ENCODE measurements around the gene NDOR1. TPM values are rescaled to one million over a fixed set of nuclear protein-coding genes. Genes with fewer than 3 reads are reported as not detected.

The NDOR1 gene
- polyA plus RNA-seq, 4 donors, result 9.2 to 15.3 (median 12.1) TPM

DNA sequence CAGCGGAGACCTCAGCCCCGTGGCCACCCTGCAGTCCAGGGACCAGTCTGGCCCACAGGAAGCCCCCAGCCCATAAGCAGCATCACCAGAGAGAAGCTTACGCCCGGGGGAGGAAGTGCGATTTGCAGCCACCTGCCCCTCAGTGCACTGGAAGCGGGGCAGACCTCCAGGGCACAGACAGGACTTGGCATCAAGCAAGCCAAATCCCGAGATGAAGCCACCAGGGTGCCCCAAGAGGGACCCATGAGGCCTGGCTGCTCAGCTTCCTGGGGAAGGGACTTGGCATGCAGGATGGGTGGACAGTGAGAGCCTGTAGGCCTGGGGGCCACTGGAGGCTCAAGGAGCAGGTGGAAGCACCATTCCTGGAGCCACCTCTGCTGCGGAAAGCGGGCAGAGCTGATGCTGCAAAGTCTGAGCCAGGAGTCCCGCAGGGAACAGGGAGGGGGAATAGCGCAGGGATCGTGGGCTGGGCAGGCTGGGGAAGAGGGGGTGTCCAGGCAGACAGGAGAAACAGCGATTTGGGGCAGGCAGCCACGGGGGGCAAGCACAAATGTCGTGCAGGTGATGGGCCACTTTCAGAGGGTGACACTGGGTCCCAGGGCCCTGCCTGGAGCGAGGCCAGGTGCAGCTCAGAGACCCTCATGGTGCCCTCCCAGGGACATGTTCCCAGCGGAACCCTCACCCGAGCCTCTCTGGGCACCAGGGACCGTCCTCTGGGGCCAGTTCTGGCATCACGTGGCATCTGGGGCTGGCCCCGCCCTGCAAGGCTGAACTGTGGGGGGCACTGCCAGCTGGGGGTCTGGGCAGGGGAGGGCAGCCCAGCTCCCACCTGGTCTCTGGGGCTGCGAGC is 38.9 kb upstream of the NDOR1 start:
- Histone ChIP-seq H3K36me3 (ENCODE audit: control insufficient read depth in 3 of 3, insufficient read depth in 2 of 3, low read depth in 1 of 3, low read length in 3 of 3) (no peaks in the 10 kb centered on the region), H3K27me3 (ENCODE audit: control insufficient read depth in 3 of 3, insufficient read depth in 3 of 3, low read length in 3 of 3) (peaks cover 6 to 87% (median 31%) of the 10 kb centered on the region in 3 donors), H3K4me3 (ENCODE audit: low read depth in 1 of 3, low read length in 3 of 3) (no peak overlapping the region), H3K9me3 (ENCODE audit: control insufficient read depth in 2 of 2, insufficient read depth in 1 of 2, low read depth in 1 of 2, low read length in 1 of 2) (no peaks in the 10 kb centered on the region), H3K4me1 (ENCODE audit: control insufficient read depth in 3 of 3, insufficient read depth in 2 of 3, low read depth in 1 of 3, low read length in 2 of 3) (peaks cover 0 to 8% (median 5%) of the 10 kb centered on the region in 3 donors), H3K27ac (ENCODE audit: low read depth in 1 of 3, low read length in 2 of 3) (no peak overlapping the region)
- WGBS, 3 donors, result 59 to 71% (median 68%) methylated on average over 20 to 22 of the region's 22 CpGs
- no peak for FAIRE-seq
- no peak for DNase-seq

DNA sequence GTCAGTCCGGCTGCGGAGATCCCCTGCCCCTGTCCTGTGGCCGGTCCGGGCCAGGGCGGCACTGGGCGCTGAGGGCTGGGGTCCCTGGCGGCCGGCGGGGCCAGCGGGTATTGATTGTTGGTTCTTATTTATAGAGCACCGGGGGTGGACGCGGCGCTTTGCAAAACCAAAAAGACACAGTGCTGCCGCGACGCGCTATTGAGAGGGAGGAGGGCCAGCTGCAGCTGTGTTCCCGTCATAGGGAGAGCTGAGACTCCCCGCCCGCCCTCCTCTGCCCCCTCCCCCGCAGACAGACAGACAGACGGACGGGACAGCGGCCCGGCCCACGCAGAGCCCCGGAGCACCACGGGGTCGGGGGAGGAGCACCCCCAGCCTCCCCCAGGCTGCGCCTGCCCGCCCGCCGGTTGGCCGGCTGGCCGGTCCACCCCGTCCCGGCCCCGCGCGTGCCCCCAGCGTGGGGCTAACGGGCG is 38.2 kb upstream of the NDOR1 start:
- Histone ChIP-seq H3K9me3 (ENCODE audit: control insufficient read depth in 2 of 2, insufficient read depth in 1 of 2, low read depth in 1 of 2, low read length in 1 of 2) (no peaks in the 10 kb centered on the region), H3K27ac (ENCODE audit: low read depth in 1 of 3, low read length in 2 of 3) (no peak overlapping the region), H3K27me3 (ENCODE audit: control insufficient read depth in 3 of 3, insufficient read depth in 3 of 3, low read length in 3 of 3) (peaks cover 6 to 86% (median 28%) of the 10 kb centered on the region in 3 donors), H3K4me1 (ENCODE audit: control insufficient read depth in 3 of 3, insufficient read depth in 2 of 3, low read depth in 1 of 3, low read length in 2 of 3) (peaks cover 0 to 8% (median 5%) of the 10 kb centered on the region in 3 donors), H3K36me3 (ENCODE audit: control insufficient read depth in 3 of 3, insufficient read depth in 2 of 3, low read depth in 1 of 3, low read length in 3 of 3) (no peaks in the 10 kb centered on the region), H3K4me3 (ENCODE audit: low read depth in 1 of 3, low read length in 3 of 3) (peak overlapping the region in 1 of 3 donors; percentile 48)
- 10 to 22% (median 18%) methylated on average over 34 to 44 of the region's 44 CpGs for WGBS, 3 donors
- no peak for DNase-seq
- FAIRE-seq, result no peak

DNA sequence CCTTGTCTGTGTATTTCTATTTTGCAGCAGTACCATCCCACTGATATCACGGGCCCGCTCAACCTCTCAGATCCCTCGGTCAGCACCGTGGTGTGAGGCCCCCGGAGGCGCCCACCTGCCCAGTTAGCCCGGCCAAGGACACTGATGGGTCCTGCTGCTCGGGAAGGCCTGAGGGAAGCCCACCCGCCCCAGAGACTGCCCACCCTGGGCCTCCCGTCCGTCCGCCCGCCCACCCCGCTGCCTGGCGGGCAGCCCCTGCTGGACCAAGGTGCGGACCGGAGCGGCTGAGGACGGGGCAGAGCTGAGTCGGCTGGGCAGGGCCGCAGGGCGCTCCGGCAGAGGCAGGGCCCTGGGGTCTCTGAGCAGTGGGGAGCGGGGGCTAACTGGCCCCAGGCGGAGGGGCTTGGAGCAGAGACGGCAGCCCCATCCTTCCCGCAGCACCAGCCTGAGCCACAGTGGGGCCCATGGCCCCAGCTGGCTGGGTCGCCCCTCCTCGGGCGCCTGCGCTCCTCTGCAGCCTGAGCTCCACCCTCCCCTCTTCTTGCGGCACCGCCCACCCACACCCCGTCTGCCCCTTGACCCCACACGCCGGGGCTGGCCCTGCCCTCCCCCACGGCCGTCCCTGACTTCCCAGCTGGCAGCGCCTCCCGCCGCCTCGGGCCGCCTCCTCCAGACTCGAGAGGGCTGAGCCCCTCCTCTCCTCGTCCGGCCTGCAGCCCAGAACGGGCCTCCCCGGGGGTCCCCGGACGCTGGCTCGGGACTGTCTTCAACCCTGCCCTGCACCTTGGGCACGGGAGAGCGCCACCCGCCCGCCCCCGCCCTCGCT is 37.5 kb upstream of the NDOR1 start:
- peaks cover 6 to 83% (median 24%) of the 10 kb centered on the region in 3 donors for H3K27me3 ChIP-seq (ENCODE audit: control insufficient read depth in 3 of 3, insufficient read depth in 3 of 3, low read length in 3 of 3)
- 2 to 6% (median 4%) methylated on average over 38 to 57 of the region's 57 CpGs for WGBS, 3 donors
- H3K9me3 ChIP-seq (ENCODE audit: control insufficient read depth in 2 of 2, insufficient read depth in 1 of 2, low read depth in 1 of 2, low read length in 1 of 2), result no peaks in the 10 kb centered on the region
- peak overlapping the region in 1 of 3 donors; percentile 48 for H3K4me3 ChIP-seq (ENCODE audit: low read depth in 1 of 3, low read length in 3 of 3)
- DNase-seq (peak; percentile 76 to 78), FAIRE-seq (no peak)
- no peak overlapping the region for H3K27ac ChIP-seq (ENCODE audit: low read depth in 1 of 3, low read length in 2 of 3)
- H3K36me3 ChIP-seq (ENCODE audit: control insufficient read depth in 3 of 3, insufficient read depth in 2 of 3, low read depth in 1 of 3, low read length in 3 of 3), result no peaks in the 10 kb centered on the region
- peaks cover 0 to 8% (median 5%) of the 10 kb centered on the region in 3 donors for H3K4me1 ChIP-seq (ENCODE audit: control insufficient read depth in 3 of 3, insufficient read depth in 2 of 3, low read depth in 1 of 3, low read length in 2 of 3)

DNA sequence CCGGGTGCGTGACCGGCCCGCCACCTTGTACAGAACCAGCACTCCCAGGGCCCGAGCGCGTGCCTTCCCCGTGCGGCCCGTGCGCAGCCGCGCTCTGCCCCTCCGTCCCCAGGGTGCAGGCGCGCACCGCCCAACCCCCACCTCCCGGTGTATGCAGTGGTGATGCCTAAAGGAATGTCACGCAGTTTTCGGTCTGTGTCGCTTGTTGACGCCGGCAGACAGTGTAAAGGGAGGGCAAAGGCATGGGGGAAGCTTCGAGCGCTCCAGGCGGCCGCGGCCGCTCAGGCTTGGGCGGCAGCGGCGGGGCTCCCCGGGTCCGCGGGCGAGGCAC is 37.0 kb upstream of the NDOR1 start:
- Histone ChIP-seq H3K36me3 (ENCODE audit: control insufficient read depth in 3 of 3, insufficient read depth in 2 of 3, low read depth in 1 of 3, low read length in 3 of 3) (no peaks in the 10 kb centered on the region), H3K4me1 (ENCODE audit: control insufficient read depth in 3 of 3, insufficient read depth in 2 of 3, low read depth in 1 of 3, low read length in 2 of 3) (peaks cover 0 to 5% (median 3%) of the 10 kb centered on the region in 3 donors), H3K9me3 (ENCODE audit: control insufficient read depth in 2 of 2, insufficient read depth in 1 of 2, low read depth in 1 of 2, low read length in 1 of 2) (no peaks in the 10 kb centered on the region), H3K27ac (ENCODE audit: low read depth in 1 of 3, low read length in 2 of 3) (no peak overlapping the region), H3K27me3 (ENCODE audit: control insufficient read depth in 3 of 3, insufficient read depth in 3 of 3, low read length in 3 of 3) (peaks cover 6 to 81% (median 24%) of the 10 kb centered on the region in 3 donors), H3K4me3 (ENCODE audit: low read depth in 1 of 3, low read length in 3 of 3) (peak overlapping the region in 2 of 3 donors; percentile 36 to 48)
- 0 to 2% (median 1%) methylated on average over 11 to 36 of the region's 36 CpGs for WGBS, 3 donors
- DNase-seq, result peak in 1 of 2 donors; percentile 51
- no peak for FAIRE-seq

DNA sequence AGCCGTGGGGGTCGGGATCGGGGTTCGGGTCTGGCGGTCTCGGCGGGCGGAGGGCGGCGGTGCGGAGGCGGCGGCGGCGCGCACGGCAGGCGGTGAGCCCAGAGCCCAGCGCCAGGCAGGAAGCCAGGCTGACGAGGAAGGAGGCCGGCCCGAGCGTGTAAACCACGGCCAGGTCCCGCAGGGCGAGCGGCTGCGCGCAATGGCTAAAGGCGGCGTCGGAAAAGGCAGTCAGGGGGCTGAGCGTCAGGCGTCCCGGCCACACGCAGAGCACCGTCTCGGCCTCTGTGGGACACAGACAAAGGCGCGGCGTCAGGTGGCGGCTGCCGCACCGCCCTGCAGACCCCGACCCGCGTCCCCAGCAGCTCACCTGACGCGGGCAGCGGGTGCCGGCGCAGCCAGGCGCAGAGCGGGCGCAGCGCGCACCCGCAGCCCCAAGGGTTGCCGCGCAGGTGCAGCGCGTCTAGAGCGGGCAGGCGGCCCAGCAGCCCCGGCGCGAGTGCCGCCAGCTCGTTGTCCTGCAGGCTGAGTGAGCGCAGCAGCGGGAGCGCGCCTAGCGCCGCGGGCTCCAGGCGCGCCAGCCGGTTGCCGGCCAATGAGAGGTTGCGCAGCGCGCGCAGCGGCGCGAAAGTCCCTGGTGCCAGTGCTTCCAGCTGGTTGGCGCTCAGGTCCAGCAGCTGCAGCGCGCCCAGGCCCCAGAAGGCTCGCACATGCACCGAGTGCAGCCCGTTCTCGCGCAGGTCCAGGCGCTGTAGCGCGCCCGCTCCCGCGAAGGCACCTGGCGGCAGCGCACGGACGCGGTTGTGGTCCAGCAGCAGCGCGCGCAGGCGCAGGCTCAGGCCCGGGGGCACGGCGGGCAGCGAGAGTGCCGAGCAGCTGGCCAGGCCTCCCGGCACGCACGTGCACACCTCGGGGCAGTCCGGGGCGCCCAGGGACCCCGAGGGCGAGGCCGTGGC is 36.3 kb upstream of the NDOR1 start:
- FAIRE-seq, result no peak
- DNase-seq, result peak; percentile 67 to 79

DNA sequence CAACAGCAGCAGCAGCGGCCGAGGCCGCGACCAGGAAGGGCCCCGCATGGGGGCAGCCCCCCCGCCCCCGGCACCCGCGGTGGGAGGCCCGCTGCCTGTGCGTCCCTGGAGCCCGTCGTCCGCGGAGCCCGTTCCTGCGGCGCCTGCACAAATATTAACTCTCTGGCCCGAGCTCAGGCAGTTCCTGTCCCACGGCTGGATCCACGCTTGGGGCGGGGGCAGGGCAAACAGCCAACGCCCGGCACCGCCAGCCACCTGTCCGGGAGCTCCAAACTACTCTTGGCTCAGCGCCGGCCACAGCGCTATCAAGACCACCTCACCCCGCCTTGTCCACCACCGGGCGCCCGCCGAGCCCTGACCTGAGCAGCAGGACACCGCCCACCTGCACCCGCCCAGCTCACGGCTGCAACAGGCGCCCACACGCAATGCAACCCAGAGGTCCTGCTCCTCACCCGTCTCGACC is 35.6 kb upstream of the NDOR1 start, which contains the start of gene LRRC26:
LRRC26 (minus strand) TSS at position 156 of the 463 bp plus-strand sequence; CDS start at position 48, 108 bp downstream.
- Histone ChIP-seq H3K9me3 (ENCODE audit: control insufficient read depth in 2 of 2, insufficient read depth in 1 of 2, low read depth in 1 of 2, low read length in 1 of 2) (no peaks in the 10 kb centered on the region), H3K27ac (ENCODE audit: low read depth in 1 of 3, low read length in 2 of 3) (peak within 1 kb of the TSS in 1 of 3 donors; percentile 10), H3K4me1 (ENCODE audit: control insufficient read depth in 3 of 3, insufficient read depth in 2 of 3, low read depth in 1 of 3, low read length in 2 of 3) (peaks cover 0 to 7% (median 2%) of the 10 kb centered on the region in 3 donors), H3K27me3 (ENCODE audit: control insufficient read depth in 3 of 3, insufficient read depth in 3 of 3, low read length in 3 of 3) (peaks cover 6 to 72% (median 23%) of the 10 kb centered on the region in 3 donors), H3K36me3 (ENCODE audit: control insufficient read depth in 3 of 3, insufficient read depth in 2 of 3, low read depth in 1 of 3, low read length in 3 of 3) (no peaks in the 10 kb centered on the region), H3K4me3 (ENCODE audit: low read depth in 1 of 3, low read length in 3 of 3) (peak within 1 kb of the TSS in 1 of 3 donors; percentile 48)
- DNase-seq (peak in 1 of 2 donors; percentile 44), FAIRE-seq (no peak)
- WGBS, 3 donors, result 8 to 11% (median 9%) methylated on average over 19 to 41 of the region's 41 CpGs

More for the DNA sequence above, 36.3 kb upstream of the NDOR1 start:
- 0% methylated on average over 47 to 124 of the region's 124 CpGs for WGBS, 3 donors
- peak overlapping the region in 2 of 3 donors; percentile 36 to 48 for H3K4me3 ChIP-seq (ENCODE audit: low read depth in 1 of 3, low read length in 3 of 3)
- H3K9me3 ChIP-seq (ENCODE audit: control insufficient read depth in 2 of 2, insufficient read depth in 1 of 2, low read depth in 1 of 2, low read length in 1 of 2), result no peaks in the 10 kb centered on the region
- peaks cover 0 to 5% (median 2%) of the 10 kb centered on the region in 3 donors for H3K4me1 ChIP-seq (ENCODE audit: control insufficient read depth in 3 of 3, insufficient read depth in 2 of 3, low read depth in 1 of 3, low read length in 2 of 3)
- H3K27ac ChIP-seq (ENCODE audit: low read depth in 1 of 3, low read length in 2 of 3), result peak overlapping the region in 1 of 3 donors; percentile 10
- H3K36me3 ChIP-seq (ENCODE audit: control insufficient read depth in 3 of 3, insufficient read depth in 2 of 3, low read depth in 1 of 3, low read length in 3 of 3), result no peaks in the 10 kb centered on the region
- peaks cover 6 to 79% (median 26%) of the 10 kb centered on the region in 3 donors for H3K27me3 ChIP-seq (ENCODE audit: control insufficient read depth in 3 of 3, insufficient read depth in 3 of 3, low read length in 3 of 3)

DNA sequence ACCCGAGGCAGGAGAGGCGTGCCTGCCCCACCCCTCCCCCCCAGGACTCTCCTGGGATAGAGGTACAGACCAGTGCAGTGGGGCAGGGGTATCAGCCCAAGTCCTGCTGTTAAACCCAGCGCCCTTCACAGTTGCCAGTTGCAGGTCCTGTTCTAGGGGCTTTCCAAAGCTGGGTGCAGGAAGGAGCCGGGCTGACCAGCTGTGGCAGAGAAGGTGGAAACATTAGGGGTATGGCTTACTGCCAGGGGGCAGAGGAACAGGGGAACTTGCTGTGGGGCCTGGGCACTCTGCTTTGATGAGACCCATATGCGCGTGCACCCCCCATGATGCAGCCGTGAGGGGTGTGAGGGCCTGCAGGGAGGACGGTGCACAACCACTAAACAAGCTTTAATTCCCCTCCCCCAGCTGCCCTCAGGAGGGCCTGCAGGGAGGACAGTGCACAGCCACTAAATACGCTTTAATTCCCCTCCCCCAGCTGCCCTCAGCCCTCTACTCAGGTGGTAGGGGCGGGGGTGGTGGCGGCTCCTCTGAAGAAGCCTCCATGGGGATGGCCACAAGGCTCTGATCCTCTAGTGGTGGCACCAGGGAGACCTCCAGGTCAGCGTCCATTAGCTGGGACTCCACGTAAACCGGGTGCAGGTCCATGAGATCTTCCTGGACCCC is 34.9 kb upstream of the NDOR1 start:
- FAIRE-seq, result no peak
- no peak overlapping the region for H3K27ac ChIP-seq (ENCODE audit: low read depth in 1 of 3, low read length in 2 of 3)
- 56 to 73% (median 67%) methylated on average over 13 to 14 of the region's 14 CpGs for WGBS, 3 donors

More for the DNA sequence above, 34.9 kb upstream of the NDOR1 start:
- H3K4me1 ChIP-seq (ENCODE audit: control insufficient read depth in 3 of 3, insufficient read depth in 2 of 3, low read depth in 1 of 3, low read length in 2 of 3), result peaks cover 0 to 7% (median 4%) of the 10 kb centered on the region in 3 donors
- H3K9me3 ChIP-seq (ENCODE audit: control insufficient read depth in 2 of 2, insufficient read depth in 1 of 2, low read depth in 1 of 2, low read length in 1 of 2), result no peaks in the 10 kb centered on the region
- DNase-seq, result no peak
- no peaks in the 10 kb centered on the region for H3K36me3 ChIP-seq (ENCODE audit: control insufficient read depth in 3 of 3, insufficient read depth in 2 of 3, low read depth in 1 of 3, low read length in 3 of 3)
- no peak overlapping the region for H3K4me3 ChIP-seq (ENCODE audit: low read depth in 1 of 3, low read length in 3 of 3)
- H3K27me3 ChIP-seq (ENCODE audit: control insufficient read depth in 3 of 3, insufficient read depth in 3 of 3, low read length in 3 of 3), result peaks cover 6 to 65% (median 21%) of the 10 kb centered on the region in 3 donors
